Omental fat pad (tissue), 4 donors: ENCODE results near the gene BARHL2. TPM values are rescaled to one million over a fixed set of nuclear protein-coding genes. Genes with fewer than 3 reads are reported as not detected.

ENCODE experiments used
- ATAC-seq: fragments of 150-250 bp; one replicate; pipeline ENCODE4 v1.9.1; 2016; ENCODE audit warnings: mild to moderate bottlenecking, moderate library complexity; ENCODE audit not compliant: low FRiP score
- DNase-seq: peaks from one replicate; pipeline ENCODE4 v3.0.0-alpha.2; 2019; ENCODE audit warnings: low spot score
- CTCF ChIP-seq, 3 donors: fragments of 450-650 bp; IDR thresholded peaks; one replicate each; pipeline ENCODE4 v1.5.1; 2016 to 2017; ENCODE audit warnings: antibody characterized with exemption in 3 of 3, mild to moderate bottlenecking in 3 of 3, moderate library complexity in 2 of 3
- total RNA-seq, 4 donors: library from RNA; depleted of rRNA; stranded (reverse); fragments of >200 nt; gene quantifications; one replicate each; pipeline ENCODE4 v1.1.0, GENCODE V29; 2016

Gene BARHL2
- total RNA-seq, 4 donors from 2014 or later: not detected

GRCh38 chr1:90748668-90749067, 31.6 kb upstream of the BARHL2 start:
- TF ChIP-seq CTCF (IDR thresholded peaks at IDR 0.05): no peak
- DNase-seq: no peak
- ATAC-seq: no peak

- DNase-seq: no peak
- TF ChIP-seq CTCF (IDR thresholded peaks at IDR 0.05): no peak
- no peak for ATAC-seq
Measured at GRCh38 chr1:90746857-90747256, 29.8 kb upstream of the BARHL2 start.

GRCh38 chr1:90745972-90746371, 28.9 kb upstream of the BARHL2 start:
- no peak for DNase-seq
- no peak for ATAC-seq
- TF ChIP-seq CTCF (IDR thresholded peaks at IDR 0.05): no peak

- ATAC-seq: no peak
- no peak for TF ChIP-seq CTCF (IDR thresholded peaks at IDR 0.05)
- DNase-seq: no peak
Measured at GRCh38 chr1:90732136-90732535, 15.0 kb upstream of the BARHL2 start.

GRCh38 chr1:90731382-90732050, 14.4 kb upstream of the BARHL2 start:
- no peak for TF ChIP-seq CTCF (IDR thresholded peaks at IDR 0.05)
- no peak for DNase-seq
- ATAC-seq: no peak

GRCh38 chr1:90730243-90731022, 13.3 kb upstream of the BARHL2 start:
- no peak for DNase-seq
- no peak for TF ChIP-seq CTCF (IDR thresholded peaks at IDR 0.05)
- no peak for ATAC-seq
